ENCODE measurements around the gene GRIK3.

The GRIK3 gene

DNA sequence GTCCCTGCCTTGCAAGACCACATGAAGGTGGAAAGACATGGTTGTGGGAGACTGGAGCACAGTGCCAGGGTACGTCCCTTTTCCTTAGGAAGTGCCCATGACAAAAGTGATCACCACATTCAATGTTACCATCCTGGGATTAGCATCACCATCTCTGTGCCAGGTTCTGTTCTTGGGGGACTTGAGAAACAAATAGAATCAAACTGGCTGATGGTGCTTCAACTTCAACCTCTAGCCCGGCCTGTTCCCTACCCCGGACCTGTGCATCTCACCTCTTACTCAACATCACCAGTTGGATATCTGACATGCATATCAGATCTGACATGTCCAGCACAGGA lies 153.3 kb downstream of the GRIK3 start:
- H3K4me3 ChIP-seq (ENCODE audit: low read length) = no peak overlapping the region
- DNase-seq (ENCODE audit: low read depth) = no peak
- TF ChIP-seq CTCF (conservative IDR thresholded peaks at IDR 0.05; ENCODE audit: low read depth, low read length) = no peak

DNA sequence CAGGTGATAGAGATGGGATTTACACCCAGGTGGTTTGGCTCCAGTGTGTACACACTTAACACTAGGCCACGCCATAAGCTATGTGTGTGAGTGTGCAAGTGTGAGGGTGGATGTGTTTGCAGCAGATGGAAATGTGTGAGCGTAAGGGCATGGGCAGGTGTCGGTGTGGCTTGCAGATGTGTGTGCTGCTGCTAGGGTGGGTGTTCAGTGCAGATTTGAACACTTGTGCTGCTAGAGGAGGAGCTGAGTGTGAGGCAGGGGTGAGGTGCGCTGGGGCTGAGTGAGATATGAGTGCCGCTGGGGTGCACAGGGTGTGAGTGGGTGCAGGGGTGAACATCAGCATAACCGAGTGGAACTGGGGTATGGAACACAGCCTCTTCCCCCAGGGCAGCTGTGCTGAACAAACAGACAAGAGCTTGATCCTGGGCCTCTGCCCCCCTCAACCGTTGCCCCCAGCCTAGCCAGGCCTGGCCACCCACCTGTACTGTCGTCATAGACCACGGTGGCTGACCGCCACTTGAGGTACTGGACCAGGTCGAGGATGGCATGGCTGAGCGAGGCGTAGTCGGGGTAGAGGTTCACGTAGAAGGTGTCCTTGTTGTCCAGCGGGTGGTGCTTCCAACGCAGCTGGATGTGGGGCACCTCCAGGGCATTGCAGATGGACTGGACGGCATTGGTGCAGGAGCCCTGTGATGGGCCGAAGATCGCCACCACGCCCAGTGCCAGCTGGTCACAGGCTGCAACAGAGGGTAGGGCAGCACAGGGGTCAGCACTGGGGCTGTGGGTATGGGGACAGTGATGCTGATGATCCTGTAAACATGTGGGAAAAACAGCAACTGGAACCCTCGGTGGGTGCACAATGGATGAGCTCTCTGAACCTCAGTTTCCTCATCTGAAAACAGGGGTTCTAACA lies 153.9 kb downstream of the GRIK3 start:
- no peak overlapping the region for H3K4me3 ChIP-seq (ENCODE audit: low read length)
- no peak for DNase-seq (ENCODE audit: low read depth)
- no peak for TF ChIP-seq CTCF (conservative IDR thresholded peaks at IDR 0.05; ENCODE audit: low read depth, low read length)

- DNase-seq (ENCODE audit: low read depth) = no peak
- H3K4me3 ChIP-seq (ENCODE audit: low read length) = no peak overlapping the region
- TF ChIP-seq CTCF (conservative IDR thresholded peaks at IDR 0.05; ENCODE audit: low read depth, low read length) = no peak
Observed at GRCh38 chr1:36879613-36880012, 154.7 kb downstream of the GRIK3 start.

DNA sequence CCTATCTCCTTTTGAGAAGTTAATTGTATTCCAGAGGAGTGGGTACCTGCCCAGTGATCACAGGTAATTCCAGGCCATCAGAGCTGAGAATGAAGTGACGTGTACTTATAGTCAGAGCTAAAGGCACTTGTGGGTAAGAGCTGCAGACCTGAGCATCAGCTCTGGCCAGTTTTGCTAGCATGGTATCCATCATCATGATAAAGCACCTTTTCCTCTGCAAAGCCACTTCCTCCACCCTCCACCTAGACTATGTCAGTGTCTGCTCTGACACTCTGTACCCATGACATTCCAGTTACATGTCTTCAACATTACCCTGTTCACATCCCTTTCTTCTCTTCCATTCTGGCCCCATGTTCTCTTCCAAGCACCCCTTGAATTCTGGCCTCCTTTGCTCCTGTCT lies 157.3 kb downstream of the GRIK3 start:
- H3K4me3 ChIP-seq (ENCODE audit: low read length) = no peak overlapping the region
- TF ChIP-seq CTCF (conservative IDR thresholded peaks at IDR 0.05; ENCODE audit: low read depth, low read length) = no peak
- no peak for DNase-seq (ENCODE audit: low read depth)

DNA sequence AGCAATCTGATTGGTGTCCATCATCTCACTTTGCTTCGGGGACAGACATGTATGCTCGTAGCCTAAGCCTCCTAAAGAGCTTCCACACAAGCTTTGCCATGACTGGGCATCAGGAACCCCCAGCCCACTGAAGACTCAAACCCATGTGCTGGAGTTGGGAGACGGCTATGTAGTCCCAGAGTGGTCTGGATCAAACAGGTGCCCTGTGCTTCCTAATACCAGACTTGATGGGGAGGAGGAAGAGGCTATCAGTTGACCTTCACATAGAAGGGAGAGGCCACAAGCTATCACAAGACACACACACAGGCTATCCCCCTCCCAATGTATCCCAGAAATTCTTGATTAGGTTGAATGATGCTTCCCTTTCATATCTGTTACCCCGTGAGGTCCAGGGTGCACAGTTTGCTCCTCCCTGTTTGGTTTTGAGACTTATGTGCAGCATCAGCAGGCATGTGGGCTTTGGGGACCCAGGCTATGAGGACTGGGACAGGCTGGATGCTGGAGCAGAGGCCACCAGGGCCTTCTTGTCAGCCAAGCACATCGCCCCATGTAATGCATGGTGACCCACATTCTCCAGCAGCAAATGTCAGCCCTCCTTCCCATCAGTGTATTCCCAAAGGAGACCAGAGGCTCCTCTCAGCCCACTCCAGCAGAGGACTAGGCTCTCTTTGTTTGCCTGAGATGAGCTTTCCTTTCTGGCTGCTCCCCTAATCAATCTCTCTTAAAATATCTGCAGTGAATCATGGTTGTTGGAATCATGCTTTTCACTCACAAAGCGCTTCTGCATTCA lies 159.8 kb downstream of the GRIK3 start:
- no peak for TF ChIP-seq CTCF (conservative IDR thresholded peaks at IDR 0.05; ENCODE audit: low read depth, low read length)
- DNase-seq (ENCODE audit: low read depth) = no peak
- H3K4me3 ChIP-seq (ENCODE audit: low read length) = no peak overlapping the region

- no peak for DNase-seq (ENCODE audit: low read depth)
- no peak for TF ChIP-seq CTCF (conservative IDR thresholded peaks at IDR 0.05; ENCODE audit: low read depth, low read length)
Observed at GRCh38 chr1:36872858-36873257, 161.5 kb downstream of the GRIK3 start.

More at GRCh38 chr1:36872858-36873257, 161.5 kb downstream of the GRIK3 start:
- no peak overlapping the region for H3K4me3 ChIP-seq (ENCODE audit: low read length)

Measured in retinal pigment epithelial cell (primary cell).